ENCODE results near the gene HAUS6.

The HAUS6 gene

GRCh38 chr9:19136129-19136528 lies 33.4 kb upstream of the HAUS6 start:
- no peaks in the 10 kb centered on the region for H3K4me1 ChIP-seq (ENCODE audit: insufficient read depth, poor library complexity, severe bottlenecking)
- no peak for TF ChIP-seq CTCF (IDR thresholded peaks at IDR 0.05; ENCODE audit: poor library complexity, severe bottlenecking)
- no peaks in the 10 kb centered on the region for H3K27me3 ChIP-seq (ENCODE audit: insufficient read depth, poor library complexity, severe bottlenecking)
- no peak overlapping the region for H3K4me3 ChIP-seq (ENCODE audit: severe bottlenecking)
- ATAC-seq (ENCODE audit: low read depth), result no peak
- no peak overlapping the region for H3K27ac ChIP-seq (ENCODE audit: poor library complexity, severe bottlenecking)
- no peaks in the 10 kb centered on the region for H3K36me3 ChIP-seq (ENCODE audit: low read depth)
- no peaks in the 10 kb centered on the region for H3K9me3 ChIP-seq (ENCODE audit: severe bottlenecking)
- DNase-seq (ENCODE audit: low spot score), result no peak

- no peaks in the 10 kb centered on the region for H3K36me3 ChIP-seq (ENCODE audit: low read depth)
- no peak overlapping the region for H3K4me3 ChIP-seq (ENCODE audit: severe bottlenecking)
- ATAC-seq (ENCODE audit: low read depth), result no peak
- TF ChIP-seq CTCF (IDR thresholded peaks at IDR 0.05; ENCODE audit: poor library complexity, severe bottlenecking), result no peak
- no peak overlapping the region for H3K27ac ChIP-seq (ENCODE audit: poor library complexity, severe bottlenecking)
- H3K4me1 ChIP-seq (ENCODE audit: insufficient read depth, poor library complexity, severe bottlenecking), result peaks cover 12% of the 10 kb centered on the region
- no peaks in the 10 kb centered on the region for H3K9me3 ChIP-seq (ENCODE audit: severe bottlenecking)
- no peak for DNase-seq (ENCODE audit: low spot score)
- no peaks in the 10 kb centered on the region for H3K27me3 ChIP-seq (ENCODE audit: insufficient read depth, poor library complexity, severe bottlenecking)
Measured at GRCh38 chr9:19133549-19134345, 31.0 kb upstream of the HAUS6 start.

GRCh38 chr9:19130436-19130835 lies 27.7 kb upstream of the HAUS6 start:
- ATAC-seq (ENCODE audit: low read depth) (no peak), DNase-seq (ENCODE audit: low spot score) (no peak)
- peak overlapping the region; percentile 41 for H3K27ac ChIP-seq (ENCODE audit: poor library complexity, severe bottlenecking)
- no peaks in the 10 kb centered on the region for H3K27me3 ChIP-seq (ENCODE audit: insufficient read depth, poor library complexity, severe bottlenecking)
- no peak for TF ChIP-seq CTCF (IDR thresholded peaks at IDR 0.05; ENCODE audit: poor library complexity, severe bottlenecking)
- no peaks in the 10 kb centered on the region for H3K36me3 ChIP-seq (ENCODE audit: low read depth)
- H3K9me3 ChIP-seq (ENCODE audit: severe bottlenecking), result no peaks in the 10 kb centered on the region
- peaks cover 12% of the 10 kb centered on the region for H3K4me1 ChIP-seq (ENCODE audit: insufficient read depth, poor library complexity, severe bottlenecking)
- no peak overlapping the region for H3K4me3 ChIP-seq (ENCODE audit: severe bottlenecking)

GRCh38 chr9:19127871-19128500 lies 25.3 kb upstream of the HAUS6 start:
- no peaks in the 10 kb centered on the region for H3K36me3 ChIP-seq (ENCODE audit: low read depth)
- peaks cover 17% of the 10 kb centered on the region for H3K4me1 ChIP-seq (ENCODE audit: insufficient read depth, poor library complexity, severe bottlenecking)
- no peaks in the 10 kb centered on the region for H3K9me3 ChIP-seq (ENCODE audit: severe bottlenecking)
- DNase-seq (ENCODE audit: low spot score) (no peak), ATAC-seq (ENCODE audit: low read depth) (no peak; the same call in 2 of the 3 replicates)
- H3K4me3 ChIP-seq (ENCODE audit: severe bottlenecking), result peak overlapping the region; percentile 36
- H3K27me3 ChIP-seq (ENCODE audit: insufficient read depth, poor library complexity, severe bottlenecking), result no peaks in the 10 kb centered on the region
- H3K27ac ChIP-seq (ENCODE audit: poor library complexity, severe bottlenecking), result no peak overlapping the region
- TF ChIP-seq CTCF (IDR thresholded peaks at IDR 0.05; ENCODE audit: poor library complexity, severe bottlenecking), result no peak

GRCh38 chr9:19124430-19124793 lies 21.7 kb upstream of the HAUS6 start:
- DNase-seq (ENCODE audit: low spot score) (no peak), ATAC-seq (ENCODE audit: low read depth) (no peak)
- Histone ChIP-seq H3K36me3 (ENCODE audit: low read depth) (no peaks in the 10 kb centered on the region), H3K27me3 (ENCODE audit: insufficient read depth, poor library complexity, severe bottlenecking) (no peaks in the 10 kb centered on the region), H3K4me1 (ENCODE audit: insufficient read depth, poor library complexity, severe bottlenecking) (peaks cover 9% of the 10 kb centered on the region), H3K9me3 (ENCODE audit: severe bottlenecking) (no peaks in the 10 kb centered on the region), H3K27ac (ENCODE audit: poor library complexity, severe bottlenecking) (peak overlapping the region; percentile 3), H3K4me3 (ENCODE audit: severe bottlenecking) (no peak overlapping the region)
- TF ChIP-seq CTCF (IDR thresholded peaks at IDR 0.05; ENCODE audit: poor library complexity, severe bottlenecking), result no peak

All from RWPE2 (cell line).